Skeletal muscle tissue (tissue), 4 donors: ENCODE measurements around the gene ZSCAN5C. TPM values are rescaled to one million over a fixed set of nuclear protein-coding genes. Genes with fewer than 3 reads are reported as not detected.
"Not testable (repeated sequence)": the region's sequence is repeated elsewhere in the genome, so short reads cannot be mapped to it uniquely, and the experiment has no call there.

Source experiments
- H3K27ac ChIP-seq: one replicate; pipeline ENCODE4 v1.7.0; 2013; ENCODE audit warnings: mild to moderate bottlenecking, low read depth, low read length, inconsistent platforms
- H3K27me3 ChIP-seq, 3 donors: one replicate each; pipeline ENCODE4 v1.7.0; 2013; ENCODE audit warnings: low read length in 3 of 3; ENCODE audit not compliant: control insufficient read depth in 3 of 3, insufficient read depth in 3 of 3
- H3K36me3 ChIP-seq, 3 donors: one replicate each; pipeline ENCODE4 v1.7.0; 2013; ENCODE audit warnings: low read length in 3 of 3; ENCODE audit not compliant: control insufficient read depth in 3 of 3, insufficient read depth in 3 of 3
- H3K4me1 ChIP-seq, 3 donors: one replicate each; pipeline ENCODE4 v1.7.0; 2013; ENCODE audit warnings: low read length in 3 of 3, mild to moderate bottlenecking in 3 of 3; ENCODE audit not compliant: control insufficient read depth in 3 of 3, insufficient read depth in 3 of 3
- H3K4me3 ChIP-seq, 3 donors: one replicate each; pipeline ENCODE4 v1.7.0; 2013; ENCODE audit warnings: low read length in 3 of 3
- H3K9ac ChIP-seq, 3 donors: one replicate each; pipeline ENCODE4 v1.7.0; 2013; ENCODE audit warnings: low read length in 3 of 3, mild to moderate bottlenecking in 3 of 3, moderate library complexity in 2 of 3, low read depth in 1 of 3
- H3K9me3 ChIP-seq, 3 donors: one replicate each; pipeline ENCODE4 v1.7.0; 2013; ENCODE audit warnings: low read length in 3 of 3; ENCODE audit not compliant: control insufficient read depth in 3 of 3
- total RNA-seq: library from RNA; depleted of rRNA; stranded (reverse); fragments of >200 nt; gene quantifications from one replicate; pipeline ENCODE4 v1.2.3, GENCODE V29; 2014
- donor health status: Osteomylitis.

Gene ZSCAN5C
- total RNA-seq, 1 donor from 2014 or later, result not detected

DNA sequence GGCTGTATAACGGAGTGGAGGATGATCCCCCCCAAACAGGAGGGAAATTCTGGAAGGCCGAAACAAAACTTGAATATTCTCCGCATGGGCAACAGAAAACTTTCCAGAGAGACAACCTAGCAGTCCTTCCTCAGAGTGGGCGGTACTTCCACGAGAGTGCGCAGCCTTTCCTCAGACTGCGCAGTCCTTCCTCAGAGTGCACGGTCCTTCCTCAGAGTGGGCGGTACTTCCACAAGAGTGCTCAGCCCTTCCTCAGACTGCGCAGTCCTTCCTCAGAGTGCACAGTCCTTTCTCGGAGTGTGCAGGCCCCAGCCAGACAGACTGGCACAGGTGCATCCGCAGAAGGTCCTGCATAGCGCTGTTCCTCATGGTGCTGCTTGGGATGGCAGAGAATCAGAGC, 39.0 kb upstream of the ZSCAN5C start:
- Histone ChIP-seq H3K4me3 (no peak overlapping the region), H3K27me3 (no peaks in the 10 kb centered on the region)

GRCh38 chr19:56167064-56167578, 35.0 kb upstream of the ZSCAN5C start:
- no peaks in the 10 kb centered on the region for H3K9me3 ChIP-seq
- no peaks in the 10 kb centered on the region for H3K36me3 ChIP-seq
- no peaks in the 10 kb centered on the region for H3K4me1 ChIP-seq
- no peak overlapping the region for H3K9ac ChIP-seq
- peaks cover 0 to 2% (median 0%) of the 10 kb centered on the region in 3 donors for H3K27me3 ChIP-seq
- no peak overlapping the region for H3K4me3 ChIP-seq
- H3K27ac ChIP-seq, result no peak overlapping the region

More for the DNA sequence above, 39.0 kb upstream of the ZSCAN5C start:
- H3K4me1 ChIP-seq, result no peaks in the 10 kb centered on the region
- no peaks in the 10 kb centered on the region for H3K9me3 ChIP-seq
- no peak overlapping the region for H3K9ac ChIP-seq
- no peak overlapping the region for H3K27ac ChIP-seq
- peaks cover 19 to 24% (median 22%) of the 10 kb centered on the region in 3 donors for H3K36me3 ChIP-seq

- no peaks in the 10 kb centered on the region for H3K9me3 ChIP-seq
- no peak overlapping the region for H3K27ac ChIP-seq
- H3K27me3 ChIP-seq, result peaks cover 9 to 16% (median 13%) of the 10 kb centered on the region in 3 donors
- H3K4me3 ChIP-seq, result no peak overlapping the region
- H3K36me3 ChIP-seq, result no peaks in the 10 kb centered on the region
- no peaks in the 10 kb centered on the region for H3K4me1 ChIP-seq
- H3K9ac ChIP-seq, result no peak overlapping the region
Measured at GRCh38 chr19:56170261-56170660, 31.8 kb upstream of the ZSCAN5C start.

GRCh38 chr19:56174086-56174485, 28.0 kb upstream of the ZSCAN5C start:
- Histone ChIP-seq H3K4me1 (no peaks in the 10 kb centered on the region), H3K36me3 (no peaks in the 10 kb centered on the region), H3K9me3 (no peaks in the 10 kb centered on the region), H3K4me3 (no peak overlapping the region), H3K27ac (no peak overlapping the region), H3K9ac (no peak overlapping the region), H3K27me3 (peaks cover 27 to 32% (median 27%) of the 10 kb centered on the region in 3 donors)

DNA sequence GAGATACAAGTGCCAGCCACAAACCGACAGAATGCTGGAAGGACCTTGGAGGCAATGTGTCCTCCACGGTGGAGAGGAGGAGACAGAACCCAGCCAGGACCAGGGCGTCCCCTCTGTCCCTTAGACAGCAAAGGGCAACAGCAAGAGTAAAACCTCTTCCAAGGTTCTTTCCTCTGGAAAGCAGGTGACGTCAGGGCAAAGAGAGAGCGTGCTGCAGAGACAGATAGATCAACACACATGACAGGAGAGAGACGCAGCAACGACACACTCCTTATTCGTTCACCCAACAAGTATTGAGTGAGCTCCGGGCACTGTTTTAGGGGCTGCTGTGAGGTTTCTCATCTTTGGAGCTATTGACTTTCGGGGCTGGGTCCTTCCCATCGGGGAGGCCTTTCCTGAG, 27.5 kb upstream of the ZSCAN5C start:
- Histone ChIP-seq H3K27me3 (peaks cover 27 to 32% (median 27%) of the 10 kb centered on the region in 3 donors), H3K4me3 (no peak overlapping the region), H3K4me1 (no peaks in the 10 kb centered on the region), H3K9ac (no peak overlapping the region), H3K9me3 (no peaks in the 10 kb centered on the region), H3K27ac (no peak overlapping the region), H3K36me3 (no peaks in the 10 kb centered on the region)

DNA sequence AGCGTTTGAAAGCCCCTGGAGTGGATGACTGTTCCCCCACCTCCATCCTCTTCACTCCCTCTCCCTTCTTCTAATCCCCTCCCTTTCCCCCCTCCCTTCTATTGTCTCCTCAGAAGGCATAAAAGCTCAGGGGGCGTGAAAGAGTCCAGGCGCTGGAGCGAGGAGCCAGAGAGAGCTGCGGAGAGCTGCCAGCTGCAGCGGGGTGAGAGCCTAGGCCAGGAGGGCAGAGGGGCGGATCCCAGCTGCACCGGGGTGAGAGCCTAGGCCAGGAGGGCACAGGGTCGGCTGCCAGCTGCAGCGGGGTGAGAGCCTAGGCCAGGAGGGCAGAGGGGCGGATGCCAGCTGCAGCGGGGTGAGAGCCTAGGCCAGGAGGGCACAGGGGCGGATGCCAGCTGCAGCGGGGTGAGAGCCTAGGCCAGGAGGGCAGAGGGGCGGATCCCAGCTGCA, 26.2 kb upstream of the ZSCAN5C start, which contains the start of gene GALP:
Gene GALP, plus strand, starts transcription at position 148 of the 447 bp plus-strand sequence. CDS start 1,101 bp downstream, outside the sequence.
- H3K9me3 ChIP-seq, H3K4me3 ChIP-seq, H3K27ac ChIP-seq, H3K36me3 ChIP-seq, H3K9ac ChIP-seq, H3K4me1 ChIP-seq: not testable (repeated sequence)
- H3K27me3 ChIP-seq, result peaks cover 25 to 32% (median 27%) of the 10 kb centered on the region in 3 donors

DNA sequence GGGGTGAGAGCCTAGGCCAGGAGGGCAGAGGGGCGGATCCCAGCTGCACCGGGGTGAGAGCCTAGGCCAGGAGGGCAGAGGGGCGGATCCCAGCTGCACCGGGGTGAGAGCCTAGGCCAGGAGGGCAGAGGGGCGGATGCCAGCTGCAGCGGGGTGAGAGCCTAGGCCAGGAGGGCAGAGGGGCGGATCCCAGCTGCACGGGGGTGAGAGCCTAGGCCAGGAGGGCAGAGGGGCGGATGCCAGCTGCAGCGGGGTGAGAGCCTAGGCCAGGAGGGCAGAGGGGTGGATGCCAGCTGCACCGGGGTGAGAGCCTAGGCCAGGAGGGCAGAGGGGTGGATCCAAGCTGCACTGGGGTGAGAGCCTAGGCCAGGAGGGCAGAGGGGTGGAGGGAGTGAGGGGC, 25.8 kb upstream of the ZSCAN5C start:
- H3K4me1 ChIP-seq, H3K36me3 ChIP-seq, H3K9me3 ChIP-seq, H3K4me3 ChIP-seq, H3K9ac ChIP-seq, H3K27ac ChIP-seq: not testable (repeated sequence)
- peaks cover 25 to 32% (median 27%) of the 10 kb centered on the region in 3 donors for H3K27me3 ChIP-seq

GRCh38 chr19:56176881-56177280, 25.2 kb upstream of the ZSCAN5C start:
- Histone ChIP-seq H3K9me3 (no peaks in the 10 kb centered on the region), H3K27ac (no peak overlapping the region), H3K4me3 (no peak overlapping the region), H3K4me1 (no peaks in the 10 kb centered on the region), H3K9ac (no peak overlapping the region), H3K27me3 (peaks cover 27 to 36% (median 27%) of the 10 kb centered on the region in 3 donors), H3K36me3 (no peaks in the 10 kb centered on the region)

- no peaks in the 10 kb centered on the region for H3K9me3 ChIP-seq
- no peak overlapping the region for H3K27ac ChIP-seq
- H3K27me3 ChIP-seq, result peaks cover 27 to 43% (median 30%) of the 10 kb centered on the region in 3 donors
- H3K36me3 ChIP-seq, result no peaks in the 10 kb centered on the region
- H3K4me1 ChIP-seq, result no peaks in the 10 kb centered on the region
- no peak overlapping the region for H3K4me3 ChIP-seq
- H3K9ac ChIP-seq, result no peak overlapping the region
Measured at GRCh38 chr19:56177564-56178243, 24.4 kb upstream of the ZSCAN5C start.

DNA sequence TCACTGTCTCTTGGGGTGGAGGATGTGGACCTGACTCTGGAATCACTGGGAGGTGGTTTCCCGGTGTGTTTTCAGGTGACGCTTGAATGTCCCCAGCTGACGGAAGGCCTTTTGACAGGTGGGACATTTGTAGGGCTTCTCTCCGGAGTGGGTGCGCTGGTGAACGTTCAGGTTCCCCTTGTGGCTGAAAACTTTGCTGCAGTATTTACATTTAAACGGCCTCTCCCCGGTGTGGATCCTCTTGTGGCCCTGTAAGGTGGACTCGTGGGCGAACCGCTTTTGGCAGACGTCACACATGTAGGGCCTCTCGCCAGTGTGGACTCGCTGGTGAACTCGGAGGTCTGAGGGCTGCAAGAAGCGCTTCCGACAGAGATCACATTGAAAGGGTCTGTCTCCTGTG, 12.3 kb upstream of the ZSCAN5C start:
- Histone ChIP-seq H3K27me3 (peaks cover 0 to 3% (median 0%) of the 10 kb centered on the region in 3 donors), H3K4me1 (no peaks in the 10 kb centered on the region), H3K9ac (no peak overlapping the region), H3K4me3 (no peak overlapping the region), H3K9me3 (no peaks in the 10 kb centered on the region), H3K36me3 (no peaks in the 10 kb centered on the region), H3K27ac (no peak overlapping the region)
